Uterus (tissue), 2 donors: ENCODE measurements around the gene CTTN.

ENCODE experiments used
- CTCF ChIP-seq, 4 experiments: fragments of 200-600 bp in 2 of 4; fragments of 450-650 bp in 2 of 4; sonication (generic) in 2 of 4; IDR thresholded peaks; one replicate each; pipeline ENCODE4 v1.5.1; 2016 to 2019; ENCODE audit warnings: antibody characterized with exemption in 4 of 4, mild to moderate bottlenecking in 2 of 4, moderate library complexity in 1 of 4
- POLR2A ChIP-seq, 2 donors: fragments of 450-650 bp; IDR thresholded peaks; one replicate each; pipeline ENCODE4 v1.6.1; 2016; ENCODE audit warnings: antibody characterized with exemption in 2 of 2, mild to moderate bottlenecking in 1 of 2, moderate library complexity in 1 of 2

GRCh38 chr11:70462818-70463477 is 64.6 kb downstream of the CTTN start:
- no peak for TF ChIP-seq CTCF (IDR thresholded peaks at IDR 0.05)
- no peak for TF ChIP-seq POLR2A (IDR thresholded peaks at IDR 0.05)
